GM10847 (cell line): ENCODE measurements around the gene CSRP2.

Source experiments
- POLR2A ChIP-seq: IDR thresholded peaks from 2 replicates; pipeline ENCODE4 v1.6.1; 2011; ENCODE audit not compliant: insufficient read length; ENCODE audit errors: extremely low read depth

Gene CSRP2

DNA sequence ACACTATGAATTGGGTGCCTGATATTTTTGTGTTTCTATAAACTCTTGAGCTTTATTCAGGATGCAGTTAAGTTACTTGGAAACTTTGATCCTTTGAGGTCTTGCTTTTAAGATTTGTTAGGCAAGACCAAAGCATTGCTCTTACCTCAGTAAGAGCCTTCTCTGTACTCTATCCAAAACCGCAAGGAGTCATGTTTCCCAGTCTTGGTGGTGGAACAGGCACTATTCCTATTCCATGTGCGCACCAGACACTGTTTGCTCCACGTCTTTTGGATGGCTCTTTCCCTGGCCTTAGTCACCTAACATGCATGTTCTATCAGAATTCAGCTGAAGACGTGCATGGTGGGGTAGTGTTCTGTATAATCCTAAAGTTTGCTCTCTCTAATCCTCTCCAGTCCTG lies 23.5 kb downstream of the CSRP2 start:
- no peak for TF ChIP-seq POLR2A

DNA sequence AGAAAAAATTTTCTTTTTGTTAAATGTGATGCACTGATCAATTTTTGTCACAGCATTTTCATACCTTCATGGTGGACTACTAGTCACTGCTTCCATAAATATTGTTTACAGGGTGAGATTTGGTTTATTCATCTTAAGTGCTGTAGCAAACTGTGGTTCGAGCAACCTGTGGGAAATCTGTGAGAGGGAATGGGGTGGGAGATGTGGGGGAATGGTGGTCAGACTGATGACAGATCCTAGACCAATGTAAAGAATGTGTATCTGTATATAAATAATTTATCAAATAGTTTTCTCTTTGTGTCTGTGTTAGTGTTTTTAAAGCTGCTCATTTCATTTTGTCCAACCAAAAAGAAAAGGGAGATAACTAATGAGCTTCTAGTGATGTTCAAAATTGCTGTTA lies 26.7 kb downstream of the CSRP2 start:
- TF ChIP-seq POLR2A = no peak

DNA sequence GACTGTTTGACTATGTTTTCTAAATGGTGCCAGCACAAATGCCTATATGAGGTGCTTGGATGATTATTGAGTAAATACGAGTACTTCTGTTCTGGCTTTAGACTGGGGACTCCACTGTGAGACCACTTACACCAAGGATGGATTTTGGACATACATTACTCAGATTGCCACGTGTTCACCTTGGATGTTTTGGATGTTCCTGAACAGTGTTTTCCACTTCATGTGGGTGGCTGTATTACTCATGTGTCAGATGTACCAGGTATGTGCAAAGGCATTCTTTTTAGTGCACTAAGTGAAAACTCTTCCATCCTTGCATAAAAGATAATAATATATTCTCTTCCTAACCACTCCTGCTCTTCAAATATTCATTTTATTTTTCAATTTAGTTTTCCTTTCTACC lies 30.7 kb downstream of the CSRP2 start:
- no peak for TF ChIP-seq POLR2A

DNA sequence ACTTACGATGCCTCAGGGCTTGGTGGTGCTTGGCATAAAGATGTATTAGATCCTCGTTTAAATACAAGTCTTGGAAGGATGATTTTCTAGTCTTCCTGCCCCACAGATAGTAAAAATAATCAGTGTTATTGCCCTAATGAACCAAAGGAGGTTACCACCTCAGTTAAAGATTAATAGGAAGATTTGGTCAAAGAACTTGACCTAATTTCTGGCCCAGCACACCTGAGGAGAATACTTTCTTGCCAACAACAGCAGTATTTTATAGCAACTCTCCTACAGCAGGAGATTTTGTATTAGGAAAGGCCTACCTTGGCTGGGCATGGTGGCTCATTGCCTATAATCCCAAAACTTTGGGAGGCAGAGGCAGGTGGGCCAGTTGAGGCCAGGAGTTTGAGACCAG lies 31.6 kb downstream of the CSRP2 start:
- no peak for TF ChIP-seq POLR2A

DNA sequence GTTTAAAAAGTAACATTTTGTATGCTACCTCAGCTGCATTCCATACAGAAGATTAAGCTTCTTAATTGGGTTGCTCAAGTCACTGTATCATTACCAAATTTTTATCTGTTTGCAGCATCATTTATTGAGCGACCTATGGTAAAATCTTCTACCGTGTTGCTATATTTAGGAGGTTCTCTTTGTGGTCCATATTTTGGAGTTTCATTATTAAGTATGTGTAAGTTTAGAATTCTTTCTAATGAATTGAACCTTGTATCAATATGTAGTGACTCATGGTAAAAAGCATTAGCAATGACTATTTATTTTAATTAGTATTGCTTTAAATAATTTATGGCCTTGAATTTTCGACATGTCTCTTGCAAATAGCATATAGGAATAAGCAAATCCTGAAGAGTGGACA lies 42.2 kb downstream of the CSRP2 start:
- no peak for TF ChIP-seq POLR2A

DNA sequence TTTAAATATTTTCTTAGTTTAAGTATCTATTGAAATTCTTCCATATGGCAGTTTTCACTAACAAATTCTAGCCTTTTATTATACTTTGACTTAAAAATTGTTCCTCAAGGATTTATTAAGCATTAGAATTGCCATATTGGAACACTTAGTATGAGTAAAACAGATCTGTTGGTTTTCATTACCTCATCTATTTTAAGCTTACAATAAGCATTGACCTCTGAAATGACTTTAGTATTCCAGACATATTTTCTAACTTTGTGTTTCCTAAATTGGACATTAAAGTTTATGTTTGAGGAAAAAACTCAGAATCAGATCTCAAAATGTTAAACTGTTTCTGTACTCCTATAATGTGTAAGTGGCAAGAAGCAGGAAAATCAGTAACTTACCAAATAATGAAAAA lies 48.4 kb downstream of the CSRP2 start:
- TF ChIP-seq POLR2A = no peak

DNA sequence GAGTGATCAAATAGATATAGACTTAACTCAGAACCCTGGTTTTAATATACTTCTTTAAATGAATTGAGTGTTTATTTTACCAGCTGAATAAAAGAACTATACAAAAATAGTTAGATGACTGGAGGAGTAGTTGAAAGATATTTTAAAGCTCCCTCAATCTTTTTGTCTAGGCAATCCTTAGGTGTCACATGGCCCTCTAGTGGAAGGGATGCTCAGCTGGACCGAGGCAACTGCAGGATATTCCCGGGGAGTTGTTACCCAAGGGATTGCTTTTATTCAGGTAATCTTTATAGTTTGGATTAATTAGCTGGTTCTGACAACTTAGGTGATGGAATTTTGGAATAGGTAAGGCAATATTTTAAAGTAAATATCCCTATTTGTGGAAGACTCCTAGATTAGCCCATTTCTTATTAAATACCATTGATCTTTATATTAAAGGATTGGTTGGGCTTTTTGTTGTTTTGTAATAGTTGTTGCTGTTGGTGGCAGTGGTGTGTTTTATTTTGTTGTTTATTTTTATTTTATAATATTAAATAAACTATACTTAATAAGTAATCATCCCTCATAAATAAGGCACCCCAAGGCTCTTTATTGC lies 57.8 kb downstream of the CSRP2 start:
- TF ChIP-seq POLR2A = no peak

DNA sequence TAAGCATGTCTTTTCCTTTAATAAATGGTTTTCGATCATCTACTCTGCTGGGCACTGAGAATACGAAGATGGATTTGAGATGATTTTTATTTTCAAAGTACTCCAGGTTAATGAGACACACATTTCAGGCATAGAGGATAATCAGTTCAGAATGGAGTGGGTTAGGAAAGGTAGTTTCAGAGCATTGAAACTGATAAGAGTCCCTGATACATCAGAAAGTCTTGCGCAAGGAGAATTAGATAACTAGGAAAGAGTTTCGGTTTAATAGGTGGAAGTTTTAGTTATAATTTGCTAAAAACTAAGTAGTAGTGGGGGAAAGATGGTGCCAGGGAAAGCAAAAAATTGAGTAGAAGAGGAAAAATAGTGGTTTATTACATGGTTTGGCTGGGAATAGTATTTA lies 64.8 kb downstream of the CSRP2 start:
- TF ChIP-seq POLR2A = no peak

DNA sequence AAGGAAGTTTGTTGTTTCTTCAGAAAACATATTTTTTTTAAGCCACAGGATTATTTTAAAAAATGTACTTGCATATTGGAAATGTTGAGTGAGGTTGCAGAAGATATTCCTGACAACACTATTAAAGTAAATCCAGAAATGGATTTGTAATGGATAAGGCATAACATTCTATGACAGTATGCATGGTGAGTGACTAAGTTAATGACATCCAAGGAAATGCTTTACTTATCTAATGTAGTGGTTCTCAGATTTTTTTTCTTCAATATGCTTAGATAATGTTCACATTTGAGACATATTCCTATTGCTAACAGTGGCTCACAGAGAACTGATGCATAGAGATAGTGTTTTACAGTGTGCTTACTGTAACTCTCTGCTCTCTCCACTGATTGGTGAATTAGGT lies 65.6 kb downstream of the CSRP2 start:
- TF ChIP-seq POLR2A = no peak

DNA sequence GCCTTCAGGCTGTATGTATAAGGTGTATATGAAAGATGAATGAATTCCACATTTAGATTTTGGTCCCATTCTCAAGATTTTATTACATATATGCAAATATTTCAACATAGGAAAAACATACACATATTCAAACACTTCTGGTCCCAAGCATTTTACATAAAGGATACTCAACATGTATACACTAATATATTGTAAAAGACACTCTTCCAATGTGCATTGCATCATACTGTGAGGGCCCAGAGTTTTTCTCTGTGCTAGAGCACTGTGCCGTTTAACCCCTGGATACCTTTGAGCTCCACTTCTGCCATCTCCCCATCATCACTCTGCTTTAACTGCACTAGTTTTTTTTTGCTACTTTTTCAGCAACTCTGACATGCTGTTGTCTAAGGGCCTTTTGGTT lies 66.8 kb downstream of the CSRP2 start:
- TF ChIP-seq POLR2A = no peak

DNA sequence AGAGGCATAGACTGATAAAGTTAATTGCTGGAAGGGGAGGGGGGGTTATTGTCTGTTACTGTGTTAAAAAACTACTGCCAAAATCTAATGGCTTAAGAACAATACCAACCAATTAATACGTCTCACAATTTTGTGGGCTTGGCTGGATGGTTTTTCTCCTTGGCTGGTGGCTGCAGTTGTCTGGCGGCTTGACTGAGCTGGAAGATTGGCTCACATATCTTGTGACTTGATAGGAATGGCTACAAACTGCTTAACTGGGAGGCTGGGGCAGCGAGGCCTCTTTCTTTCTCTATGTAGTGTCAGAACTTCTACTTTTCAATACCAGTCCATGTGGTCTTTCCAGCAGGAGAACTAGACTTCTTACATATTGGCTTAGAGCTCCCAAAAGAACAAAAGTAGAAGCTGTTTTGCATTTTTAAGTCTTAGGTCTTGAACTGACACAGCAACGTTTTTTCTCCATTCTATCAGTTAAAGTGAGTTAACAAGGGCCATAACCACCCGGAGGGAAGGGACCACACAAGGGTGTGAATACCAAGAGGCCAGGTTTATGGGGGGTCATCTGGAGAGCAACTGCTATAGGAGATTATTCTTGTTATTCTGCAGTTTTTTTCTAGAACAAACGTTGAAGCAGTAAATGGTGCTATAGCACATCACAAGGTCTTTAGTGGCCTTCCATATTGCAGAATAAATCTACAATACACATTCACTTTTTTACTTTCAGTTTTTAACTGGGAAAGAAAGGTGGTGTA lies 68.0 kb downstream of the CSRP2 start:
- TF ChIP-seq POLR2A = no peak
